Nephron (organoid): ENCODE results near the gene GAREM1.
A peak's percentile ranks its signal among the peaks of the same experiment; 100 is the strongest.

Source experiments
- H3K27ac Mint-ChIP-seq, 3 experiments: 2 replicates each; pipeline ENCODE4 v1.8.0; 2020; ENCODE audit warnings: mixed read lengths in 3 of 3, mild to moderate bottlenecking in 2 of 3, moderate library complexity in 1 of 3
- H3K27me3 Mint-ChIP-seq: 2 replicates; pipeline ENCODE4 v1.8.0; 2021; ENCODE audit warnings: low read depth, mild to moderate bottlenecking, moderate library complexity, mixed read lengths
- H3K36me3 Mint-ChIP-seq: 2 replicates; pipeline ENCODE4 v1.8.0; 2020; ENCODE audit warnings: low read depth, mixed read lengths
- H3K4me1 Mint-ChIP-seq: 2 replicates; pipeline ENCODE4 v1.8.0; 2020; ENCODE audit warnings: mixed read lengths
- H3K4me3 Mint-ChIP-seq, 3 experiments: 2 replicates each; pipeline ENCODE4 v1.8.0; 2020; ENCODE audit warnings: mild to moderate bottlenecking in 3 of 3, mixed read lengths in 3 of 3, moderate library complexity in 2 of 3
- H3K9me3 Mint-ChIP-seq: 2 replicates; pipeline ENCODE4 v1.8.0; 2020; ENCODE audit warnings: mixed read lengths
- CTCF ChIP-seq, 3 experiments: fragments of 200-600 bp; sonication (generic); IDR thresholded peaks; one replicate each; pipeline ENCODE4 v1.5.0; 2021; ENCODE audit warnings: antibody characterized with exemption in 3 of 3; ENCODE audit not compliant: unreplicated experiment in 3 of 3

GAREM1 gene

DNA sequence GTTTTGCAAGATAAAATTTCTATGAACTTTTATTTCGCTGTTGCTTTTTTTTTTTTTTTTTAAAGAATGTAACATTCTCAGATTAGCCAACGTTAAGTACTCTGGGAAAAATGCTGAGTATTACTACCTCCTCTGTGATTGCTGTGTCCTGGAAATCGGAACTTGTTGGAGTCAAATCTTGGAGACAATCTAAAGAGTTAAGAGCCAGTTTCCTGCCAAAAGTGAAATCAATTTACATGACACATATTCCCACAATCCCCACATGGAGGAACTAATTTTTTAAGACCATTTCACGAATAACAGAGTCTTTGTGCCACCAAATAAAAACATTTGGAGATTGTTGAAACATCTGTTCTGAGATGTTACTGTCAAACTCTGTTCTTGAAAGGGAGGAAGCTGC, 153.0 kb downstream of the GAREM1 start:
- no peaks in the 10 kb centered on the region for H3K36me3 Mint-ChIP-seq
- no peaks in the 10 kb centered on the region for H3K9me3 Mint-ChIP-seq
- H3K4me3 Mint-ChIP-seq: no peak overlapping the region
- peak overlapping the region in 2 of 3 experiments; percentile 61 to 80 for H3K27ac Mint-ChIP-seq
- no peaks in the 10 kb centered on the region for H3K27me3 Mint-ChIP-seq
- H3K4me1 Mint-ChIP-seq: peaks cover 39% of the 10 kb centered on the region
- TF ChIP-seq CTCF (IDR thresholded peaks at IDR 0.05; ENCODE audit: unreplicated experiment in 3 of 3): no peak

GRCh38 chr18:32315881-32316280, 154.8 kb downstream of the GAREM1 start:
- H3K9me3 Mint-ChIP-seq: no peaks in the 10 kb centered on the region
- H3K27ac Mint-ChIP-seq: no peak overlapping the region

GRCh38 chr18:32310774-32311173, 159.9 kb downstream of the GAREM1 start:
- Mint-ChIP-seq H3K27ac (no peak overlapping the region), H3K9me3 (no peaks in the 10 kb centered on the region), H3K36me3 (peaks cover 7% of the 10 kb centered on the region), H3K4me1 (peaks cover 6% of the 10 kb centered on the region), H3K4me3 (no peak overlapping the region), H3K27me3 (no peaks in the 10 kb centered on the region)
- TF ChIP-seq CTCF (IDR thresholded peaks at IDR 0.05; ENCODE audit: unreplicated experiment in 3 of 3): no peak

More at GRCh38 chr18:32315881-32316280, 154.8 kb downstream of the GAREM1 start:
- peaks cover 31% of the 10 kb centered on the region for H3K4me1 Mint-ChIP-seq
- TF ChIP-seq CTCF (IDR thresholded peaks at IDR 0.05; ENCODE audit: unreplicated experiment in 3 of 3): no peak
- no peaks in the 10 kb centered on the region for H3K27me3 Mint-ChIP-seq
- no peaks in the 10 kb centered on the region for H3K36me3 Mint-ChIP-seq
- no peak overlapping the region for H3K4me3 Mint-ChIP-seq

DNA sequence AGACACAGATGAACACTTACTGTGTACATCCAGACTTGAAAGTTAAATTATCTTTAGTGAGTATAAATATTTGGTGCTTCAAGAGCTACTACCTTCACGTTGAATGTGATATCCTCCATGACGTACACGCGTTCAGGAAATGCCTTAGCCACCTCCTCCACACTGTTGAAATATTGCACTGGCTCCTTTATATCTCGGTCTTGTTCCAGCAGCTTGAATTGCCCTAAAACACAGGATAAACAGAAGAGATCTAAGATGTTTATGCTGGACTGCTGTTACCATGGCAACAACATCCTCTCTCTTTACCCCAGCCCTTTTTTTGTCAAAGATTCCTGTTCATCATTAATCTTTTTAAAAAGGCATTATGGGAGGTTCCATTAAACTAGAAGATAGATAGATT, 160.6 kb downstream of the GAREM1 start:
- no peak for TF ChIP-seq CTCF (IDR thresholded peaks at IDR 0.05; ENCODE audit: unreplicated experiment in 3 of 3)
- peaks cover 8% of the 10 kb centered on the region for H3K4me1 Mint-ChIP-seq

DNA sequence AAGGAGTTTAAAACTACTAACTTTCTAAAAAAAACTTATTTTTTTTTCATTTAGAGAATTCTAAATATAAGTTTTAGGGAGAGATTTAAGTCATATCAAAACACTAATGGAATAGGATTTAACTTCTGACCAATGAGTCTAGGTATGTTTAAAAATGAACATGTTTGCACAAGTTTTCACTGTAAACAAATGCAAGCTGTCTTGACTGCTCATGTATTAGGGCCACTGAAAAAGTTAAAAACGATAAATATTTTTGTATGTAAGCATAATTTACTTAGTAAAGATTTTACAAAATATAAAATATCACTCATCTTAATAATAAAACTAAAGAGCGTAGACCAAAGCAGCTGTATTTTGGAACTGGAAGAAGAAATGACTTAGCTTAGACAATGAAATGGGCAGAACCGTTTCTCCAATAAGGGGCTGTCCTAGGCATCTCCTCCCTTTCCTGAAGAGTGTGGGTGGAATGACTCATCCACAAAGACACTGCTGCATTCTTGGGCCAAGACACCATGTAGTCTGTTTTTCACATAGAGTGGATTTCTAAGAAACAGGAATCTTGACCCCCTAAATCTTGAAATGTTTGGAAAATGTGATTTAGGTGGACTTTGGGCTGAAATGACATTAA, 162.1 kb downstream of the GAREM1 start:
- Mint-ChIP-seq H3K27ac (peak overlapping the region in 1 of 3 experiments; percentile 46), H3K9me3 (no peaks in the 10 kb centered on the region), H3K4me3 (no peak overlapping the region), H3K36me3 (peaks cover 13% of the 10 kb centered on the region), H3K4me1 (peaks cover 14% of the 10 kb centered on the region), H3K27me3 (no peaks in the 10 kb centered on the region)
- TF ChIP-seq CTCF (IDR thresholded peaks at IDR 0.05; ENCODE audit: unreplicated experiment in 3 of 3): no peak

More for the DNA sequence above, 160.6 kb downstream of the GAREM1 start:
- Mint-ChIP-seq H3K36me3 (peaks cover 11% of the 10 kb centered on the region), H3K27me3 (no peaks in the 10 kb centered on the region), H3K9me3 (no peaks in the 10 kb centered on the region), H3K4me3 (no peak overlapping the region), H3K27ac (peak overlapping the region in 2 of 3 experiments; percentile 52 to 80)

- no peaks in the 10 kb centered on the region for H3K9me3 Mint-ChIP-seq
- peak overlapping the region in 2 of 3 experiments; percentile 14 to 46 for H3K27ac Mint-ChIP-seq
- no peak overlapping the region for H3K4me3 Mint-ChIP-seq
- peaks cover 18% of the 10 kb centered on the region for H3K36me3 Mint-ChIP-seq
- no peak for TF ChIP-seq CTCF (IDR thresholded peaks at IDR 0.05; ENCODE audit: unreplicated experiment in 3 of 3)
- peaks cover 40% of the 10 kb centered on the region for H3K4me1 Mint-ChIP-seq
- no peaks in the 10 kb centered on the region for H3K27me3 Mint-ChIP-seq
Measured at GRCh38 chr18:32303400-32303799, 167.3 kb downstream of the GAREM1 start.
